SJSA1 (cell line): Measurements from ENCODE around the gene ERMARD. TPM values are rescaled to one million over a fixed set of nuclear protein-coding genes. Genes with fewer than 3 reads are reported as not detected.

Experiments used
- DNase-seq, 2 experiments: peaks; one replicate each; pipeline ENCODE4 v3.0.0-alpha.2; 2015 to 2020; ENCODE audit warnings: low spot score in 2 of 2, low read depth in 1 of 2
- H3K27ac ChIP-seq: fragments of 250-450 bp; sonication (Bioruptor Pico); 2 replicates; pipeline ENCODE4 v1.5.1; 2020; ENCODE audit warnings: mild to moderate bottlenecking, moderate library complexity
- H3K27me3 ChIP-seq: fragments of 250-450 bp; sonication (Bioruptor Pico); replicated peaks from 2 replicates; pipeline ENCODE4 v1.5.1; 2020; ENCODE audit warnings: mild to moderate bottlenecking, moderate library complexity
- H3K36me3 ChIP-seq: fragments of 250-450 bp; sonication (Bioruptor Pico); 2 replicates; pipeline ENCODE4 v1.5.1; 2020; ENCODE audit warnings: mild to moderate bottlenecking
- H3K4me1 ChIP-seq: fragments of 250-450 bp; sonication (Bioruptor Pico); replicated peaks from 2 replicates; pipeline ENCODE4 v1.6.1; 2021; ENCODE audit warnings: mild to moderate bottlenecking
- H3K4me3 ChIP-seq: fragments of 250-450 bp; sonication (Bioruptor Pico); 2 replicates; pipeline ENCODE4 v1.5.1; 2020; ENCODE audit warnings: mild to moderate bottlenecking
- H3K9me3 ChIP-seq: fragments of 250-450 bp; sonication (Bioruptor Pico); replicated peaks from 2 replicates; pipeline ENCODE4 v1.5.1; 2020; ENCODE audit warnings: mild to moderate bottlenecking
- total RNA-seq: library from RNA; depleted of rRNA; stranded (reverse); fragments of >200 nt; shearing (Covaris generic); gene quantifications from 2 replicates; pipeline ENCODE4 v1.2.3, GENCODE V29; 2014

The ERMARD gene
- total RNA-seq, 1 experiment from 2014 or later, result 13.4 TPM

DNA sequence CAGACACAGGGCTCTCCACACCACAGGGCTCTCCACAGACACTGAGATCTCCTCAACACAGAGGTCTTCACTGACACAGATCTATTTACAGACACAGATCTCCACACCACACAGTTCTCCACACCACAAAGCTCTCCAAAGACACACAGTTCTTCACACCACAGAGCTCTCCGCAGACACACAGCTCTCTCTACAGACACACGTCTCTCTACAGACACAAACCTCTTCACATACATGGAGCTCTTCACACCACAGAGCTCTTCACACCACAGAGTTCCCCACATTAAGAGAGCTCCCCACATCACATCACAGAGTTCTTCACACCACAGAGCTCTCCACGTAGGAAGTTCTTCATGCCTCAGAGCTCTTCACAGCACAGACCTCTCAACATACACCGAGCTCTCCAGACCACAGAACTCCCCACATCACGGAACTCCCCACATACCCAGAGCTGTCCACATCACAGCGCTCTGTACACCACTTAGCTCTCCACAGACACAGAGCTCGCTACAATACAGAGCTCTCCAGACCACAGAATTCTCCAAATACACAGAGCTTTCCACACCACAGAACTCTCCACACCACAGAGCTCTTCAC lies 53.9 kb downstream of the ERMARD start:
- Histone ChIP-seq H3K27me3 (no peaks in the 10 kb centered on the region), H3K9me3 (no peaks in the 10 kb centered on the region), H3K27ac (no peak overlapping the region), H3K4me1 (no peaks in the 10 kb centered on the region), H3K36me3 (no peaks in the 10 kb centered on the region), H3K4me3 (no peak overlapping the region)
- no peak for DNase-seq

DNA sequence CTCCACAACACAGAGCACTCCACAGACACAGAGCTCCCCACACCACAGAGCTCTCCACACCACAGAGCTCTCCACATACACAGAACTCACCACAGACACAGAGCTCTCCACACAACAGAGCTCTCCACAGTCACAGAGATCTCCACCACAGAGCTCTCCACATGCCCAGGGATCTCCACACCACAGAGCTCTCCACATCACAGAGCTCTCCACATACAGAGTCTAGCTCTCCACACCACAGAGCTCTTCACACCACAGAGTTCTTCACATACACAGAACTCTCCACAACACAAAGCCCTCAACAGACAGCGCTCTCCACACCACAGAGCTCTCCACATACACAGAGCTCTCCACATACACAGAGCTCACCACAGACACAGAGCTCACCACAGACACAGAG lies 55.3 kb downstream of the ERMARD start:
- H3K4me1 ChIP-seq, result no peaks in the 10 kb centered on the region

DNA sequence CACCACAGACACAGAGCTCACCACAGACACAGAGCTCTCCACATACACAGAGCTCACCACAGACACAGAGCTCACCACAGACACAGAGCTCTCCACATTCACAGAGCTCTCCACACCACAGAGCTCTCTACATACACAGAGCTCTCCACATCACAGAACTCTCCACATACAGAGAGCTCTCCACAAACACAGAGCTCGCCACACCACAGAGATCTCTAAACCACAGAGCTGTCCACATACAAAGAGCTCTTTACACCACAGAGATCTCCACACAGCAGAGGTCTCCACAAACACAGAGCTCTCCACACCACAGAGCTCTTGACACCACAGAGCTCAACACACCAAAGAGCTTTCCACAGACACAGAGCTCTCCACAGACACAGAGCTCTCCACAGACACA lies 55.8 kb downstream of the ERMARD start:
- DNase-seq, result no peak
- H3K36me3 ChIP-seq, result no peaks in the 10 kb centered on the region
- no peak overlapping the region for H3K27ac ChIP-seq

More for the DNA sequence above, 55.3 kb downstream of the ERMARD start:
- DNase-seq, result no peak
- Histone ChIP-seq H3K27ac (no peak overlapping the region), H3K9me3 (no peaks in the 10 kb centered on the region), H3K36me3 (no peaks in the 10 kb centered on the region), H3K27me3 (no peaks in the 10 kb centered on the region), H3K4me3 (no peak overlapping the region)

DNA sequence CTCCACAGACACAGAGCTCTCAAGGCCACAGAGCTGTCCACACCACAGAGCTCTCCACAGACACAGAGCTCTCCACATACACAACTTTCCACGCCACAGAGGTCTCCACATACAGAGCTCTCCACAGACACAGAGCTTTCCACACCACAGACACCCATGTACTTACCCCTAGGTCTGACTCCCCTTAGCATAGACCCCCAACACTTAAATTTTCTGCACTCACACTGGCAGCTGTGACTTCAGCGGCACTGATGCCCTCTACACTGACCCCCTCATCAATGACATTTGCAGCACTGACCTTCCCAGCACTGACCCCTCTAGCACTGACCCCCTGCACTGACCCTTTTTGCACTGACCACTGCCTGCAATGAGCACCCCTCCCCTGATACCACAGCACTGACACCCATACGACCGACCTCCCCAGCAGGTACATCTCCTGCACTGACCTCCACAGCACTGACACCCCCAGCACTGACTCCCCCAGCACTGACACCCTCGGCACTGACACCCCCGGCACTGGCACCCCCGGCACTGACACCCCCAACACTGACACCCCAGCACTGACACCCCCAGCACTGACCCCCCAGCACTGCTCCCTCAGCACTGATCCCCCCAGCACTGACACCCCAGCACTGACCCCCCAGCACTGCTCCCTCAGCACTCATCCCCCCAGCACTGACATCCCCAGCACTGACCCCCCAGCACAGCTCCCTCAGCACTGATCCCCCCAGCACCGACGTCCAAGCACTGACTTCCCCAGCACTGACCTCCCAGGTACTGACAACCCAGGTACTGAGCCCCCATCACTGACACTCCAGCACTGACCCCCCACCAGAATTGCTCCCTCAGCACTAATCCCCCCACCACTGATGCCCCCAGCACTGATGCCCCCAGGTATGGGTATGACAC lies 56.5 kb downstream of the ERMARD start:
- Histone ChIP-seq H3K4me3 (no peak overlapping the region), H3K27me3 (no peaks in the 10 kb centered on the region), H3K4me1 (no peaks in the 10 kb centered on the region), H3K27ac (no peak overlapping the region), H3K36me3 (no peaks in the 10 kb centered on the region), H3K9me3 (no peaks in the 10 kb centered on the region)
- DNase-seq, result peak in 1 of 2 experiments; percentile 28

More for the DNA sequence above, 55.8 kb downstream of the ERMARD start:
- Histone ChIP-seq H3K9me3 (no peaks in the 10 kb centered on the region), H3K27me3 (no peaks in the 10 kb centered on the region), H3K4me1 (no peaks in the 10 kb centered on the region), H3K4me3 (no peak overlapping the region)

DNA sequence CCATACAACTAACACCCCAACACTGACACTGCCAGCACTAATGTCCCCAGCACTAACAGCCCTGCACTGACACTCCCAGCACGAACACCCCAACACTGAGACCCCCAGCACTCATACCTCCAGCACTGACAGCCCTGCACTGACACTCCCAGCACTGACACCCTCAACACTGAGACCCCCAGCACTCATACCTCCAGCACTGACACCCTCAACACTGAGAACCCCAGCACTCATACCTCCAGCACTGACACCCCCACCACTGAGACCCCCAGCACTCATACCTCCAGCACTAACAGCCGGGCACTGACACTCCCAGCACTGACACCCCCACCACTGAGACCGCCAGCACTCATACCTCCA lies 57.2 kb downstream of the ERMARD start:
- Histone ChIP-seq H3K9me3 (no peaks in the 10 kb centered on the region), H3K27me3 (no peaks in the 10 kb centered on the region), H3K4me3 (no peak overlapping the region), H3K36me3 (no peaks in the 10 kb centered on the region), H3K27ac (no peak overlapping the region), H3K4me1 (no peaks in the 10 kb centered on the region)
- peak in 1 of 2 experiments; percentile 12 for DNase-seq

DNA sequence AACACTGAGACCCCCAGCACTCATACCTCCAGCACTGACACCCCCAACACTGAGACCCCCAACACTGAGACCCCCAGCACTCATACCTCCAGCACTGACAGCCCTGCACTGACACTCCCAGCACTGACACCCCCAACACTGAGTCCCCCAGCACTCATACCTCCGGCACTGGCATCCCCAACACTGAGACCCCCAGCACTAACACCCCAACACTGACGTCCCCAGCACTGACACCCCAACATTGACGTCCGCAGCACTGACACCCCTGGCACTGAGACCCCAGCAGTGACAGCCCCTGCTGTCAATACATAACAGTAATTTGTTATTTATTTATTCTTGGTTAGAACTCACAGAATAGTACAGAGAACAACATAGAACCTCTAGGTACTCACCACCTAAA lies 58.0 kb downstream of the ERMARD start:
- peak in 1 of 2 experiments; percentile 29 for DNase-seq
- no peaks in the 10 kb centered on the region for H3K4me1 ChIP-seq
- no peak overlapping the region for H3K27ac ChIP-seq

DNA sequence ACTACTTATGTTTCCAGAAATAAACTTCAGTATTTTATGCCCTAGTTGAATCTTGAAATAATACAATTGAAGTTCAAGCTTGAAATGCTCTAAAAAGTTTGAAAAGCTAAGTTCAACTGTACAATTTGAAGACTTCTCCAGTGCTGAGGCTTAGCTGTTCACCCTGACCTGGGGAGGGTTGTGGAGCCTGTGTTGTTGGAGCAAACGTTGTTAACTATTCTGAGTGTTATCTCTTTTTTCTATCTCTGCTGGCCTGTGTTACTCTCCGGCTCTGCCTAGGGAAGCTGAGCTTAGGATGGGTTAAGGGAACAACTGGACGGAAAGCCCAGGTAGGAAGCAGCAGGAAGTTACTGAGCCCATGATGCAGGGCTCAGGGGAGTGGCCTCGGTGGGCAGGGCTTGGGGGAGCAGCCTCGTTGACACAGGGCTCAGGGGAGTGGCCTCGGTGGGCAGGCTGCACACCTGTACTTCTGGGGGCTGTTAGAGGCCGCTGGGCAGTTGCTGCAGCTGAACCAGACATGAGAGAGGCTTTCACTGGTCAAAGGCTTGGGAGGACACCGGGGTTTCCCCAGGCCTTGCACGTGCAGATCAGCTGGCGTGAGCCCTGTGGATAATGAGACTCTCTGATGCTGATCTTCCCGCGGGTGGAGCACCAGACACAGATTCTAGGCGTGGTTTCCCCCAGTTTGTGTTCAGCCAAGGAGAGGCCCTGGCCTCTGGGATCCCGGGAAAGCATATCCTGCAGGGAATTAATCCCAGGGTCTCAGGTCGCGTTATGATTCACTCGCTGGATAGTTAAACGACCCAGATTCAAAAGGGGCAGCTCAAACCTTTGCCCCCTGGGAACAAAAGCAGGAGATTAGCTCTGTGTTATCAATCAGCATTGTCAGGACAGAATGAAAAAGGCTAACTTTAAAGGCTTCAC lies 58.9 kb downstream of the ERMARD start:
- no peak overlapping the region for H3K4me3 ChIP-seq
- H3K27me3 ChIP-seq, result no peaks in the 10 kb centered on the region
- DNase-seq, result peak in 1 of 2 experiments; percentile 33
- no peaks in the 10 kb centered on the region for H3K9me3 ChIP-seq
- no peaks in the 10 kb centered on the region for H3K36me3 ChIP-seq
- no peak overlapping the region for H3K27ac ChIP-seq
- H3K4me1 ChIP-seq, result no peaks in the 10 kb centered on the region

More for the DNA sequence above, 58.0 kb downstream of the ERMARD start:
- H3K27me3 ChIP-seq, result no peaks in the 10 kb centered on the region
- no peaks in the 10 kb centered on the region for H3K36me3 ChIP-seq
- no peak overlapping the region for H3K4me3 ChIP-seq
- H3K9me3 ChIP-seq, result no peaks in the 10 kb centered on the region

DNA sequence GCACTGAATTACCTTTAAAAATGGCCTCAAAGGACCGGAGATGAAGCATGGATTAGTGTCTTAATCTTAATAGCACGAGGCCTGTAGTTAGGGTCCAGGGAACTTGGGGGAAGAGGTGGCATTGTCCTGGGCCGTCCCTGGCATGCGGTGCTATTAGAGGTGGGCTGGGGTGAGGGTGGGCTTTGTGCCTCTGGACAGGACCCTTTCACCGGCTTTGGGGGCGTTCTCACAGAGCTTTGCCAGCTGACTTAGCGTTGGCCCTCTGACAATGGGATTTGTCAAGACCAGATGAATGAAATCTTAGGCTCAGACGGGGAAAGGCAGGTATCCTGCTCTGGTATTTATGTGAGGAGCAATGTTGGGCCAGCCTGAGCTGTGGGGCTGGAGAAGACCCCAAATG lies 59.6 kb downstream of the ERMARD start:
- Histone ChIP-seq H3K36me3 (no peaks in the 10 kb centered on the region), H3K4me3 (no peak overlapping the region), H3K9me3 (no peaks in the 10 kb centered on the region), H3K27ac (no peak overlapping the region), H3K4me1 (no peaks in the 10 kb centered on the region), H3K27me3 (no peaks in the 10 kb centered on the region)
- DNase-seq, result peak in 1 of 2 experiments; percentile 37

DNA sequence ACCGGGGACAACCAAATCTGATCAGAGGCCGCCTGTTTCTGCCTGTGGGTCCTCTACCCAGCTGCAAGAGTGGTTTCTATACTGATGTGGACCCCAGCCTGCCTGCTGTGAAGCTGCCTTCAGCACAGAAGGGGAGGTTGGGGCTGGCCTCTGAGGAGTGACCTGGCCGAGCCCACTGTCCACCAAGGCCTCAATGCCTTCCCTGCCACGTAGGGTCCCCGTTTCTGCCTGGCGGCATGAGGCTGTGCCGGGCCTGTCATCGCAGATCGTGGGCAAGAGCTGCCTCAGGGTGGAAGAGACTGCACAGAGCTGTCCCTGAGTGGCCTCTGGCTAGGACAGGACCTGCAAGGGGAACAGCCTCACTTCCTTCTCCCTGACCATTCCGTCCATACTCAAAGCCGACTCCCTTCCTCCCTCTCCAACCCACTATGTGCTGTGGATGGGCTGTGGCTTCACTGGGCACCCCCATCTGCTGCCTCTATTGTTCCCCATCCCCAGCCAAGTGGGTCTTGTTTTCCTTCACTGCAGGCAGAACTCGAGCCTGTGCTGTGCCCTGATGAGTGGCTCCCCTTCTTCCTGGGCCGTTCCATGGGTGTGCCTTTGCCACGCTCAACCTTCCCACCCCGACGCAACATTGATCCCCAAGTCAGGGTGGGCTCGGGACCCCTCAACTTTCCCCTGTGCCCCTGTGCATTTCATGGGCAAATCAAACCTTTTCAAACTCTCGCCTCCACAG lies 60.3 kb downstream of the ERMARD start:
- DNase-seq, result peak in 1 of 2 experiments; percentile 26
- H3K4me1 ChIP-seq, result no peaks in the 10 kb centered on the region

DNA sequence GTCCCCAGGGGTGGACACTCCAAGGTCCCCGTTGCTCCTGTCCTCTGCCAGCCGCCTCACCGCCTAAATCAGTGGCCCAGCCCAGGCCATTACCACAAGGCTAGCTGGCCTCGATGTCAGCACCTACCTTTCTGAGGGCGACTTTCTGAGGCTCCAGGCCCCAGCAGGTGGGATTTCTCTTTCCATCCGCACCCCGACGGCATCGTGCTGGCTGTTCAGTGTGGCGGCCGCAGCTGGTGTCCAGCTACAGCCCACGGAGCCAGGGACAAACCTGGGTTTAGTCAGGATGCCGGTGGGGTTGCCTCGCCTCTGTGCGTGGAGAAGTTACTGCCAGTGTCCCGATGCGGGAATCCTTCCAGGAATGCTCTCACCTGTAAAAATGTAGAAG lies 60.8 kb downstream of the ERMARD start:
- H3K4me3 ChIP-seq, result no peak overlapping the region
- H3K4me1 ChIP-seq, result no peaks in the 10 kb centered on the region
- H3K27me3 ChIP-seq, result no peaks in the 10 kb centered on the region
- no peak overlapping the region for H3K27ac ChIP-seq
- H3K9me3 ChIP-seq, result no peaks in the 10 kb centered on the region; the same call in 1 of the 2 replicates
- H3K36me3 ChIP-seq, result no peaks in the 10 kb centered on the region
- DNase-seq, result peak in 1 of 2 experiments; percentile 32

More for the DNA sequence above, 60.3 kb downstream of the ERMARD start:
- no peaks in the 10 kb centered on the region; the same call in 1 of the 2 replicates for H3K9me3 ChIP-seq
- H3K27ac ChIP-seq, result no peak overlapping the region
- H3K36me3 ChIP-seq, result no peaks in the 10 kb centered on the region
- H3K27me3 ChIP-seq, result no peaks in the 10 kb centered on the region
- H3K4me3 ChIP-seq, result no peak overlapping the region

DNA sequence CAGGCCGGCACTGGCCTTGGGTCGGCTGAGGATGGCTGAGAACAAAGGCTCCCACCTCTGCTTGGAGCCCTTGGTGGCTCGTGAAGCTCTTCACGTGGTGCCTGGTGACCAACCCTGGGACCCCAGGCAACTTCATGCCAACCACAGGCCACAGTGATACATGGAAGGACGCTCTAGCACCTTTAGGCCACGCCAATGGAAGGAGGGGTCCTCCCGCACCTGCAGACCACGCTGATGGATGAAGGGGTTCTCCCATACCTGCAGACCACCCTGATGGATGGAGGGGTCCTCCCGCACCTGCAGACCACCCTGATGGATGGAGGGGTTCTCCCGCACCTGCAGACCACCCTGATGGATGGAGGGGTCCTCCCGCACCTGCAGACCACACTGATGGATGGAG lies 62.5 kb downstream of the ERMARD start:
- Histone ChIP-seq H3K27me3 (no peaks in the 10 kb centered on the region), H3K27ac (no peak overlapping the region), H3K4me1 (no peaks in the 10 kb centered on the region), H3K36me3 (no peaks in the 10 kb centered on the region), H3K9me3 (no peaks in the 10 kb centered on the region; the same call in 1 of the 2 replicates), H3K4me3 (no peak overlapping the region)
- DNase-seq, result peak in 1 of 2 experiments; percentile 28

DNA sequence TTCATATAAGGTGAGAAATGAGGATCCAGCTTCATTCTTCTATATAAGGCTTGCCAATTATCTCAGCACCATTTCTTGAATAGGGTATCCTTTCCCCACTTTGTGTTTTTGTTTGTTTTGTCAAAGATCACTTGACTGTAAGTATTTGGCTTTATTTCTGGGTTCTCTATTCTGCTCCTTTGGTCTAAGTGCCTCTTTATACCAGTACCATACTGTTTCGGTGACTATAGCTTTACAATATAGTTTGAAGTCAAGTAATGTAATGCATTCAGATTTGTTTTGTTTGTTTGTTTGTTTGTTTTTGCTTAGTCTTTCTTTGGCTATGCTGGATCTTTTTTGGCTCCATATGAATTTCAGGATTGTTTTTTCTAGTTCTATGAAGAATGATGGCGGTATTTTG lies 64.6 kb downstream of the ERMARD start:
- Histone ChIP-seq H3K27ac (no peak overlapping the region), H3K4me3 (no peak overlapping the region), H3K4me1 (no peaks in the 10 kb centered on the region), H3K9me3 (no peaks in the 10 kb centered on the region; the same call in 1 of the 2 replicates), H3K27me3 (no peaks in the 10 kb centered on the region), H3K36me3 (no peaks in the 10 kb centered on the region)
- DNase-seq, result no peak

DNA sequence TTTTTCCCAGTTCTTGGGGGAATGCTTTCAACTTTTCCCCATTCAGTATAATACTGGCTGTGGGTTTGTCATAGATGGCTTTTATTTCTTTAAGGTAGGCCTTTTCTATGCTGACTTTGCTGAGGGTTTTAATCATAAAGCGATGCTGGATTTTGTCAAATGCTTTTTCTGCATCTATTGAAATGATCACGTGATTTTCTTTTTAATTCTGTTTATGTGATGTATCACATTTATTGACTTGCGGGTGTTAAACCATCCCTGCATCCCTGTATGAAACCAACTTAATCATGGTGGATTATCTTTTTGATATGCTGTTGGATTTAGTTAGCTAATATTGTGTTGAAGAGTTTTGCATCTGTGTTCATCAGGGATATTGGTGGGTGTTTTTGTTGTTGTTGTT lies 65.6 kb downstream of the ERMARD start:
- Histone ChIP-seq H3K4me1 (no peaks in the 10 kb centered on the region), H3K27me3 (no peaks in the 10 kb centered on the region), H3K4me3 (no peak overlapping the region), H3K9me3 (no peaks in the 10 kb centered on the region; the same call in 1 of the 2 replicates), H3K27ac (no peak overlapping the region), H3K36me3 (no peaks in the 10 kb centered on the region)
- DNase-seq, result no peak
